Ovary (tissue), 3 donors: ENCODE measurements around the gene ADGRG1.

Experiments used
- EP300 ChIP-seq: sonication (generic); formaldehyde crosslinking; IDR thresholded peaks from one replicate; pipeline ENCODE4 v1.6.1; 2017; ENCODE audit warnings: antibody characterized with exemption
- TF ChIP-seq, protein P1 (sequence below), 3 donors: fragments of 450-650 bp in 2 of 3; fragments of 200-600 bp in 1 of 3; IDR thresholded peaks; one replicate each; pipeline versions ENCODE4 v1.5.1 to v1.8.0; 2016 to 2022; ENCODE audit warnings: antibody characterized with exemption in 3 of 3, mild to moderate bottlenecking in 1 of 3
- donor health status: DM: no; HTN: no; CAD: no.

DNA sequence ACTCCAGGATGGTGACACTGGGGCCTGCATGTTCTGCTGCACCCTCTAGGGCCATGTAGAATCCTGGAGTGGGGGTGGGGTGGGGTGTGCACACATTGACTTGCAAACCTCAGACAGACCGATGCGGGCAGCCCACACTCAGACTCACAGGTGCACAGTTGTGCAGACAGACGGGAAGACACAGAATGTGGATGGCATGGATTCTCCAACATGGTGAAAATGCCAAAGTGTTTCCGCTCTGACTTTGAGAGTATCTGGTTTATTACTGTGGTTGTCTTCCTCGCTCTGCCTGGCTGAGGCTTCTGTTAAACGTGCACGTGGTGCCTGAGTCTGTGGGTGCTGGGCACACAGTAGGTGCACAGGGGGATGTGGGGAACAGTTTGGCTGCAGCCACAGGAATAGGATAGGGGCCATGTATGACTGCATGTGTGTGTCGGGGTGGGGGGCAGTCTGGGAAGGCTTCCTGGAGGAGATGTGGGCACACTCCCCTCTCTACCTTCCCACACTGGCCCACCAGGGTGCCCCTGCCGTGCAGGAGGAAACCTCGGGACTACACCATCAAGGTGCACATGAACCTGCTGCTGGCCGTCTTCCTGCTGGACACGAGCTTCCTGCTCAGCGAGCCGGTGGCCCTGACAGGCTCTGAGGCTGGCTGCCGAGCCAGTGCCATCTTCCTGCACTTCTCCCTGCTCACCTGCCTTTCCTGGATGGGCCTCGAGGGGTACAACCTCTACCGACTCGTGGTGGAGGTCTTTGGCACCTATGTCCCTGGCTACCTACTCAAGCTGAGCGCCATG, 30.6 kb downstream of the ADGRG1 start:
- no peak for TF ChIP-seq EP300
- TF ChIP-seq, protein P1, sequence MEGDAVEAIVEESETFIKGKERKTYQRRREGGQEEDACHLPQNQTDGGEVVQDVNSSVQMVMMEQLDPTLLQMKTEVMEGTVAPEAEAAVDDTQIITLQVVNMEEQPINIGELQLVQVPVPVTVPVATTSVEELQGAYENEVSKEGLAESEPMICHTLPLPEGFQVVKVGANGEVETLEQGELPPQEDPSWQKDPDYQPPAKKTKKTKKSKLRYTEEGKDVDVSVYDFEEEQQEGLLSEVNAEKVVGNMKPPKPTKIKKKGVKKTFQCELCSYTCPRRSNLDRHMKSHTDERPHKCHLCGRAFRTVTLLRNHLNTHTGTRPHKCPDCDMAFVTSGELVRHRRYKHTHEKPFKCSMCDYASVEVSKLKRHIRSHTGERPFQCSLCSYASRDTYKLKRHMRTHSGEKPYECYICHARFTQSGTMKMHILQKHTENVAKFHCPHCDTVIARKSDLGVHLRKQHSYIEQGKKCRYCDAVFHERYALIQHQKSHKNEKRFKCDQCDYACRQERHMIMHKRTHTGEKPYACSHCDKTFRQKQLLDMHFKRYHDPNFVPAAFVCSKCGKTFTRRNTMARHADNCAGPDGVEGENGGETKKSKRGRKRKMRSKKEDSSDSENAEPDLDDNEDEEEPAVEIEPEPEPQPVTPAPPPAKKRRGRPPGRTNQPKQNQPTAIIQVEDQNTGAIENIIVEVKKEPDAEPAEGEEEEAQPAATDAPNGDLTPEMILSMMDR (IDR thresholded peaks at IDR 0.05), result no peak
